Duodenal mucosa (tissue), 2 donors: ENCODE measurements around the gene TCEAL6.
"Not testable (repeated sequence)": the region's sequence is repeated elsewhere in the genome, so short reads cannot be mapped to it uniquely, and the experiment has no call there.

Source experiments
- H3K27ac ChIP-seq: one replicate; pipeline ENCODE4 v1.7.0; 2013; ENCODE audit warnings: low read depth, low read length
- H3K27me3 ChIP-seq, 2 donors: one replicate each; pipeline ENCODE4 v1.7.0; 2013; ENCODE audit warnings: low read length in 2 of 2, control low read depth in 1 of 2; ENCODE audit not compliant: insufficient read depth in 2 of 2, control insufficient read depth in 1 of 2
- H3K36me3 ChIP-seq, 2 donors: one replicate each; pipeline ENCODE4 v1.7.0; 2013; ENCODE audit warnings: low read length in 2 of 2, control low read depth in 1 of 2; ENCODE audit not compliant: insufficient read depth in 2 of 2, control insufficient read depth in 1 of 2
- H3K4me1 ChIP-seq, 2 donors: one replicate each; pipeline ENCODE4 v1.7.0; 2013; ENCODE audit warnings: low read length in 2 of 2, control low read depth in 1 of 2; ENCODE audit not compliant: insufficient read depth in 2 of 2, control insufficient read depth in 1 of 2
- H3K4me3 ChIP-seq, 2 donors: one replicate each; pipeline ENCODE4 v1.7.0; 2013; ENCODE audit warnings: low read length in 2 of 2, low read depth in 1 of 2
- H3K9ac ChIP-seq, 2 donors: one replicate each; pipeline ENCODE4 v1.7.0; 2013; ENCODE audit warnings: low read length in 2 of 2, low read depth in 1 of 2
- H3K9me3 ChIP-seq, 2 donors: one replicate each; pipeline ENCODE4 v1.7.0; 2013; ENCODE audit warnings: low read length in 2 of 2, control low read depth in 1 of 2; ENCODE audit not compliant: control insufficient read depth in 1 of 2

The TCEAL6 gene

GRCh38 chrX:102126080-102126818, 16.0 kb downstream of the TCEAL6 start:
- H3K9me3 ChIP-seq, H3K9ac ChIP-seq, H3K27me3 ChIP-seq, H3K4me1 ChIP-seq, H3K27ac ChIP-seq, H3K36me3 ChIP-seq, H3K4me3 ChIP-seq: not testable (repeated sequence)

GRCh38 chrX:102125436-102125835, 16.8 kb downstream of the TCEAL6 start, which contains the start of gene TCEAL2:
TSS of gene TCEAL2 (plus strand) at chrX:102125679. CDS start at chrX:102126831, 1,152 bp downstream.
- H3K4me3 ChIP-seq, H3K36me3 ChIP-seq, H3K27ac ChIP-seq, H3K27me3 ChIP-seq, H3K9me3 ChIP-seq, H3K4me1 ChIP-seq, H3K9ac ChIP-seq: not testable (repeated sequence)

GRCh38 chrX:102125014-102125413, 17.3 kb downstream of the TCEAL6 start:
- H3K9ac ChIP-seq, result not testable (repeated sequence)

GRCh38 chrX:102115748-102116147, 26.5 kb downstream of the TCEAL6 start:
- H3K4me3 ChIP-seq, result no peak overlapping the region
- no peaks in the 10 kb centered on the region for H3K27me3 ChIP-seq
- no peak overlapping the region for H3K27ac ChIP-seq
- H3K9ac ChIP-seq, result no peak overlapping the region
- H3K4me1 ChIP-seq, result no peaks in the 10 kb centered on the region
- H3K36me3 ChIP-seq, result no peaks in the 10 kb centered on the region
- H3K9me3 ChIP-seq, result no peaks in the 10 kb centered on the region

More at GRCh38 chrX:102125014-102125413, 17.3 kb downstream of the TCEAL6 start:
- H3K4me1 ChIP-seq, H3K27me3 ChIP-seq, H3K27ac ChIP-seq, H3K36me3 ChIP-seq, H3K9me3 ChIP-seq, H3K4me3 ChIP-seq: not testable (repeated sequence)

GRCh38 chrX:102113367-102113766, 28.9 kb downstream of the TCEAL6 start:
- Histone ChIP-seq H3K27ac (no peak overlapping the region), H3K36me3 (no peaks in the 10 kb centered on the region), H3K9ac (no peak overlapping the region), H3K4me1 (no peaks in the 10 kb centered on the region), H3K9me3 (no peaks in the 10 kb centered on the region), H3K4me3 (no peak overlapping the region), H3K27me3 (no peaks in the 10 kb centered on the region)
